Esophagus muscularis mucosa (tissue), 3 donors: ENCODE results near the gene LIN28B.

Experiments
- CTCF ChIP-seq, 3 experiments: fragments of 200-600 bp in 2 of 3; fragments of 450-650 bp in 1 of 3; sonication (generic) in 2 of 3; IDR thresholded peaks; one replicate each; pipeline ENCODE4 v1.5.1; 2017 to 2019; ENCODE audit warnings: antibody characterized with exemption in 3 of 3, mild to moderate bottlenecking in 2 of 3, moderate library complexity in 1 of 3
- POLR2A ChIP-seq: fragments of 450-650 bp; IDR thresholded peaks from one replicate; pipeline ENCODE4 v1.6.1; 2017; ENCODE audit warnings: antibody characterized with exemption, moderate library complexity, mild to moderate bottlenecking, low read depth
- POLR2AphosphoS5 ChIP-seq, 2 donors: sonication (generic); formaldehyde crosslinking; IDR thresholded peaks; one replicate each; pipeline ENCODE4 v1.6.1; 2017; ENCODE audit warnings: antibody characterized with exemption in 2 of 2

- TF ChIP-seq POLR2AphosphoS5 (IDR thresholded peaks at IDR 0.05): no peak
- no peak for TF ChIP-seq CTCF (IDR thresholded peaks at IDR 0.05)
- no peak for TF ChIP-seq POLR2A
These were observed 12.2 kb downstream of the LIN28B start for GRCh38 chr6:104969108-104969507.
